Measurements from ENCODE around the gene NAALADL2. TPM values are rescaled to one million over a fixed set of nuclear protein-coding genes. Genes with fewer than 3 reads are reported as not detected.

Gene NAALADL2
- polyA plus RNA-seq, 2 of the 4 experiments (the other 2 are of a cell fraction): 0.09 to 0.28 TPM

GRCh38 chr3:175301741-175302140 lies 442.6 kb downstream of the NAALADL2 start (continued):
- no peak for TF ChIP-seq RARB (CRISPR knock-in tag; IDR thresholded peaks at IDR 0.05)

GRCh38 chr3:175304404-175304803 lies 445.3 kb downstream of the NAALADL2 start:
- Histone ChIP-seq H3K9me3 (no peaks in the 10 kb centered on the region), H3K27ac (no peak overlapping the region), H3K4me1 (0 out of 3 replicates have a peak, but pooled peaks cover 9% of the 10 kb centered on the region), H3K4me3 (no peak overlapping the region), H3K4me2 (no peak overlapping the region)
- ChIA-PET CTCF (no interaction called here), POLR2A (no interaction called here)
- FAIRE-seq (no peak), DNase-seq (ENCODE audit: low read depth in 1 of 2, low spot score in 1 of 2) (no peak), ATAC-seq (no peak)
- TF ChIP-seq POLR2A (IDR thresholded peaks at IDR 0.05; ENCODE audit: low read length): no peak
- no peak for TF ChIP-seq PHF8 (IDR thresholded peaks at IDR 0.05; ENCODE audit: borderline replicate concordance, low read depth)
- no peak for TF ChIP-seq EHMT2 (IDR thresholded peaks at IDR 0.05; ENCODE audit: low read depth)
- no peak for TF ChIP-seq ZNF302 (CRISPR knock-in tag; IDR thresholded peaks at IDR 0.05)
- TF ChIP-seq FOSB (CRISPR knock-in tag; IDR thresholded peaks at IDR 0.05): no peak
- no peak for TF ChIP-seq HDAC2 (IDR thresholded peaks at IDR 0.05)
- TF ChIP-seq, protein P1, sequence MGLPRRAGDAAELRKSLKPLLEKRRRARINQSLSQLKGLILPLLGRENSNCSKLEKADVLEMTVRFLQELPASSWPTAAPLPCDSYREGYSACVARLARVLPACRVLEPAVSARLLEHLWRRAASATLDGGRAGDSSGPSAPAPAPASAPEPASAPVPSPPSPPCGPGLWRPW (IDR thresholded peaks at IDR 0.05): no peak
- TF ChIP-seq TFCP2L1 (CRISPR knock-in tag; IDR thresholded peaks at IDR 0.05): no peak
- TF ChIP-seq NR3C1 (IDR thresholded peaks at IDR 0.05): no peak
- no peak for TF ChIP-seq RCOR1 (IDR thresholded peaks at IDR 0.05; ENCODE audit: low read depth, low read length)
- no peak for TF ChIP-seq HOXB5 (CRISPR knock-in tag; IDR thresholded peaks at IDR 0.05)
- TF ChIP-seq HEYL (CRISPR knock-in tag; IDR thresholded peaks at IDR 0.05): no peak
- no peak for TF ChIP-seq HOXB13 (CRISPR knock-in tag; IDR thresholded peaks at IDR 0.05; ENCODE audit: low read depth)
- TF ChIP-seq HOXA7 (CRISPR knock-in tag; IDR thresholded peaks at IDR 0.05): no peak
- TF ChIP-seq ZFP36 (IDR thresholded peaks at IDR 0.05; ENCODE audit: borderline replicate concordance, partially characterized antibody): no peak
- TF ChIP-seq RARB (CRISPR knock-in tag; IDR thresholded peaks at IDR 0.05): no peak
- no peak for TF ChIP-seq EP300 (IDR thresholded peaks at IDR 0.05)
- no peak for TF ChIP-seq CBX8 (IDR thresholded peaks at IDR 0.05)
- TF ChIP-seq MYC (IDR thresholded peaks at IDR 0.05; ENCODE audit: borderline replicate concordance, low read length): no peak
- 81% methylated on average over 2 of the region's 2 CpGs for WGBS (ENCODE audit: missing lambda C conversion rate)

DNA sequence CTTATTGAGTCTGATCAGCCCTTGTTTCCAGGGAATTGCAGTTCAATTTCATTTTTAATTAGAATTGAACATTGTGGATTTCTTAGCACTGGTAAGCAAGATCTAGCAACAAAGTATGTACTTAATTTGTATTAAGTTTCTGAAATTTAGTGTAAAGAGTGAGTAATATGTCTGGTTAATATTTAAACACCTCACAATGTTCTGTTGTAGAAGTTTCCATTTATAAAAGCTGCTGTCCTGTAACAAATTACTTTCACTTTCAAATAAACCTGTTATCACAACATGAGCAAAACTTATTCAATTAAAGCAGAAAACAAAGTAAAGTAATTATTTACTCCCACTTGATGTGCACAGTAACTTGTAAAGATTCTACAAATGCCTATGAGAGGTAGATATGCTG lies 448.5 kb downstream of the NAALADL2 start:
- no peak for DNase-seq (ENCODE audit: low read depth in 1 of 2, low spot score in 1 of 2)
- Histone ChIP-seq H3K9me3 (no peaks in the 10 kb centered on the region), H3K27ac (no peak overlapping the region), H3K4me1 (0 out of 3 replicates have a peak, but pooled peaks cover 9% of the 10 kb centered on the region), H3K4me2 (peak overlapping the region; percentile 48), H3K4me3 (no peak overlapping the region)
- no peak for FAIRE-seq
- ChIA-PET POLR2A (no interaction called here), CTCF (no interaction called here)
- no peak for ATAC-seq
- TF ChIP-seq ZC3H11A (IDR thresholded peaks at IDR 0.05): no peak
- no peak for TF ChIP-seq HDAC2 (IDR thresholded peaks at IDR 0.05)
- TF ChIP-seq CBX2 (IDR thresholded peaks at IDR 0.05; ENCODE audit: borderline replicate concordance, low read depth): no peak
- no peak for TF ChIP-seq SREBF2 (IDR thresholded peaks at IDR 0.05)
- no peak for TF ChIP-seq EP300 (IDR thresholded peaks at IDR 0.05)
- no peak for TF ChIP-seq RFX5 (IDR thresholded peaks at IDR 0.05)
- TF ChIP-seq ZNF302 (CRISPR knock-in tag; IDR thresholded peaks at IDR 0.05): no peak
- TF ChIP-seq NFE2L2 (conservative IDR thresholded peaks at IDR 0.05; ENCODE audit: low read length): no peak
- no peak for TF ChIP-seq E2F6 (IDR thresholded peaks at IDR 0.05; ENCODE audit: borderline replicate concordance, low read depth)
- TF ChIP-seq EHMT2 (IDR thresholded peaks at IDR 0.05; ENCODE audit: low read depth): no peak
- TF ChIP-seq ZSCAN20 (CRISPR knock-in tag; IDR thresholded peaks at IDR 0.05): no peak

DNA sequence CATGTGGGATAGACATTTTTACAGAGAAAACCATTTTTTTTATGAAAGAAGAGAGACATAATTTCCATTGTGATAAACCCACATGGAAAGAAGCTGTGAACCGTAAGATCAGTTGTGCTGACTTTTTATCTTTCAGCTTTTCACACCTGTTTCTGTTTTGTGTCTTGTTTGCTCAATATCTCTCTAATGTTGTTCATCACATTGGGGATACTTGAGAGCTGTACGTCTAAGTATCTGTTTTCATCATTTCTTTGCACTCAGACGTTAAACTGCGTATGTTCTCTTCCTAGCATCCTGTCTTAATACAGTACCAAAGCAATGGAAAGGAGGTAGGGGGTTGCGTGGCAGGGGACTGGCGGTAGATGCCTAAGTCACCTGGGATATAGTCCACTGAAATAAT lies 449.0 kb downstream of the NAALADL2 start:
- DNase-seq (ENCODE audit: low read depth in 1 of 2, low spot score in 1 of 2) (no peak), ATAC-seq (no peak), FAIRE-seq (no peak)
- no peak overlapping the region for H3K27ac ChIP-seq
- ChIA-PET CTCF (no interaction called here), POLR2A (no interaction called here)
- peak overlapping the region; percentile 48 for H3K4me2 ChIP-seq
- H3K4me3 ChIP-seq: no peak overlapping the region
- 82% methylated on average over 6 of the region's 6 CpGs for WGBS (ENCODE audit: missing lambda C conversion rate)
- no peaks in the 10 kb centered on the region for H3K9me3 ChIP-seq
- 0 out of 3 replicates have a peak, but pooled peaks cover 9% of the 10 kb centered on the region for H3K4me1 ChIP-seq
- TF ChIP-seq ZNF302 (CRISPR knock-in tag; IDR thresholded peaks at IDR 0.05) (no peak), JUNB (IDR thresholded peaks at IDR 0.05) (no peak), CBX8 (IDR thresholded peaks at IDR 0.05) (no peak), MYC (IDR thresholded peaks at IDR 0.05; ENCODE audit: borderline replicate concordance, low read length) (no peak), MAZ (IDR thresholded peaks at IDR 0.05; ENCODE audit: borderline replicate concordance, low read depth, low read length) (no peak), HDAC2 (IDR thresholded peaks at IDR 0.05) (no peak), HMGXB4 (CRISPR knock-in tag; IDR thresholded peaks at IDR 0.05; ENCODE audit: borderline replicate concordance) (no peak), NPAS2 (CRISPR knock-in tag; IDR thresholded peaks at IDR 0.05; ENCODE audit: borderline replicate concordance) (no peak), HOXA7 (CRISPR knock-in tag; IDR thresholded peaks at IDR 0.05) (no peak), EHF (CRISPR knock-in tag; IDR thresholded peaks at IDR 0.05) (no peak)
- TF ChIP-seq, protein P2, sequence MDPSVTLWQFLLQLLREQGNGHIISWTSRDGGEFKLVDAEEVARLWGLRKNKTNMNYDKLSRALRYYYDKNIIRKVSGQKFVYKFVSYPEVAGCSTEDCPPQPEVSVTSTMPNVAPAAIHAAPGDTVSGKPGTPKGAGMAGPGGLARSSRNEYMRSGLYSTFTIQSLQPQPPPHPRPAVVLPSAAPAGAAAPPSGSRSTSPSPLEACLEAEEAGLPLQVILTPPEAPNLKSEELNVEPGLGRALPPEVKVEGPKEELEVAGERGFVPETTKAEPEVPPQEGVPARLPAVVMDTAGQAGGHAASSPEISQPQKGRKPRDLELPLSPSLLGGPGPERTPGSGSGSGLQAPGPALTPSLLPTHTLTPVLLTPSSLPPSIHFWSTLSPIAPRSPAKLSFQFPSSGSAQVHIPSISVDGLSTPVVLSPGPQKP (IDR thresholded peaks at IDR 0.05; ENCODE audit: low read depth, low read length): no peak
- TF ChIP-seq, protein P1 (IDR thresholded peaks at IDR 0.05): no peak

All from A549 (cell line).